GM12865 (cell line): ENCODE measurements around the gene ZNF488.

ENCODE experiments used
- DNase-seq: peaks from one replicate; pipeline ENCODE4 v3.0.0; 2010; ENCODE audit warnings: low read depth
- H3K4me3 ChIP-seq: 2 replicates; pipeline ENCODE4 v1.5.1; 2011; ENCODE audit warnings: mild to moderate bottlenecking, low read depth, low read length, control low read depth
- CTCF ChIP-seq: IDR thresholded peaks from 2 replicates; pipeline ENCODE4 v1.5.1; 2011; ENCODE audit warnings: low read length, control low read depth, low read depth, inconsistent platforms; ENCODE audit not compliant: insufficient read depth; ENCODE audit errors: missing control alignments

The ZNF488 gene

GRCh38 chr10:47354165-47354564 lies 29.9 kb downstream of the ZNF488 start:
- DNase-seq = no peak
- no peak overlapping the region for H3K4me3 ChIP-seq
- TF ChIP-seq CTCF = no peak

- H3K4me3 ChIP-seq = no peak overlapping the region
- no peak for TF ChIP-seq CTCF
- no peak for DNase-seq
Measured at GRCh38 chr10:47353351-47353750, 30.7 kb downstream of the ZNF488 start.

- no peak for DNase-seq
- no peak for TF ChIP-seq CTCF
- no peak overlapping the region for H3K4me3 ChIP-seq
Measured at GRCh38 chr10:47351899-47352815, 31.9 kb downstream of the ZNF488 start.

GRCh38 chr10:47350671-47351640 lies 33.1 kb downstream of the ZNF488 start:
- no peak for TF ChIP-seq CTCF
- no peak overlapping the region for H3K4me3 ChIP-seq
- DNase-seq = no peak

- no peak for TF ChIP-seq CTCF
- DNase-seq = no peak
Measured at GRCh38 chr10:47349941-47350371, 34.1 kb downstream of the ZNF488 start.

GRCh38 chr10:47349516-47349915 lies 34.6 kb downstream of the ZNF488 start:
- TF ChIP-seq CTCF = no peak
- H3K4me3 ChIP-seq = no peak overlapping the region
- DNase-seq = no peak

More at GRCh38 chr10:47349941-47350371, 34.1 kb downstream of the ZNF488 start:
- no peak overlapping the region for H3K4me3 ChIP-seq
